IPS DF 6.9 (cell line): ENCODE data around the gene SPN.
A peak's percentile ranks its signal among the peaks of the same experiment; 100 is the strongest.
"Not testable (repeated sequence)": the region's sequence is repeated elsewhere in the genome, so short reads cannot be mapped to it uniquely, and the experiment has no call there.

ENCODE experiments used
- DNase-seq: peaks from one replicate; pipeline ENCODE4 v3.0.0-alpha.2; 2013; ENCODE audit warnings: low read depth, low spot score
- H3K27ac ChIP-seq: one replicate; pipeline ENCODE4 v1.5.1; 2013; ENCODE audit warnings: low read length, control low read depth
- H3K27me3 ChIP-seq: 2 replicates; pipeline ENCODE4 v1.6.1; 2013; ENCODE audit warnings: mild to moderate bottlenecking, low read length; ENCODE audit not compliant: control insufficient read depth, insufficient read depth
- H3K36me3 ChIP-seq: 2 replicates; pipeline ENCODE4 v1.6.1; 2013; ENCODE audit warnings: low read length; ENCODE audit not compliant: control insufficient read depth, insufficient read depth
- H3K4me1 ChIP-seq: 2 replicates; pipeline ENCODE4 v1.6.1; 2013; ENCODE audit warnings: low read length; ENCODE audit not compliant: control insufficient read depth, insufficient read depth
- H3K4me3 ChIP-seq: 2 replicates; pipeline ENCODE4 v1.5.1; 2013; ENCODE audit warnings: mild to moderate bottlenecking, low read length
- H3K9me3 ChIP-seq: 2 replicates; pipeline ENCODE4 v1.6.1; 2013; ENCODE audit warnings: low read length, inconsistent platforms; ENCODE audit not compliant: control insufficient read depth, insufficient read depth
- WGBS: extraction: QIAGEN DNeasy Blood & Tissue Kit; methylation state at CpG from one replicate; pipeline ENCODE4 v1.1.7; 2013; ENCODE audit warnings: mixed read lengths, missing lambda C conversion rate; ENCODE audit not compliant: insufficient read length, insufficient coverage; 5-methylcytosine and 5-hydroxymethylcytosine counted together

The SPN gene

GRCh38 chr16:29702269-29702668 lies 39.2 kb downstream of the SPN start:
- Histone ChIP-seq H3K27ac (no peak overlapping the region), H3K4me1 (peaks cover 2% of the 10 kb centered on the region; the same call in 1 of the 2 replicates), H3K36me3 (peaks cover 4% of the 10 kb centered on the region), H3K4me3 (no peak overlapping the region), H3K9me3 (0 out of 2 replicates have a peak, but pooled peaks cover 1% of the 10 kb centered on the region), H3K27me3 (no peaks in the 10 kb centered on the region)
- DNase-seq = no peak
- WGBS = no CpG with 5 or more reads among the region's 13 CpGs

- Histone ChIP-seq H3K36me3 (no peaks in the 10 kb centered on the region), H3K4me3 (no peak overlapping the region), H3K4me1 (peaks cover 2% of the 10 kb centered on the region; the same call in 1 of the 2 replicates), H3K27ac (no peak overlapping the region), H3K27me3 (no peaks in the 10 kb centered on the region), H3K9me3 (no peaks in the 10 kb centered on the region)
- no peak for DNase-seq
- WGBS = no CpG with 5 or more reads among the region's 2 CpGs
Measured at GRCh38 chr16:29705030-29705429, 42.0 kb downstream of the SPN start.

DNA sequence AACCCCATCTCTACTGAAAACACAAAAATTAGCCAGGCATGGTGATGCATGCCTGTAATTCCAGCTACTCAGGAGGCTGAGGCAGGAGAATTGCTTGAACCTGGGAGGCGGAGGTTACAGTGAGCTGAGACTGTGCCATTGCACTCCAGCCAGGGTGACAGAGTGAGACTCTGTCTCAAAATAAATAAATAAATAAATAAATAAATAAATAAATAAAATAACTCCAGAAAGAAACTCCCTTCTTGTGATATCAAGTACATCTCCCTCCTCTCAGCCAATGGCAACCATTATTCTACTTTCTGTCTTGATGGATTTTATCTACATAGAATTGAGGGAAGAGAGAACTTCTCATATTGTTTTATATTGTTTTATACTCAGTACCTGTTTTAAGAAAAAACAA lies 44.1 kb downstream of the SPN start:
- not testable (repeated sequence) for H3K4me1 ChIP-seq, DNase-seq, H3K27ac ChIP-seq, H3K36me3 ChIP-seq, H3K4me3 ChIP-seq, H3K27me3 ChIP-seq, H3K9me3 ChIP-seq
- WGBS = no CpG with 5 or more reads among the region's 1 CpG

DNA sequence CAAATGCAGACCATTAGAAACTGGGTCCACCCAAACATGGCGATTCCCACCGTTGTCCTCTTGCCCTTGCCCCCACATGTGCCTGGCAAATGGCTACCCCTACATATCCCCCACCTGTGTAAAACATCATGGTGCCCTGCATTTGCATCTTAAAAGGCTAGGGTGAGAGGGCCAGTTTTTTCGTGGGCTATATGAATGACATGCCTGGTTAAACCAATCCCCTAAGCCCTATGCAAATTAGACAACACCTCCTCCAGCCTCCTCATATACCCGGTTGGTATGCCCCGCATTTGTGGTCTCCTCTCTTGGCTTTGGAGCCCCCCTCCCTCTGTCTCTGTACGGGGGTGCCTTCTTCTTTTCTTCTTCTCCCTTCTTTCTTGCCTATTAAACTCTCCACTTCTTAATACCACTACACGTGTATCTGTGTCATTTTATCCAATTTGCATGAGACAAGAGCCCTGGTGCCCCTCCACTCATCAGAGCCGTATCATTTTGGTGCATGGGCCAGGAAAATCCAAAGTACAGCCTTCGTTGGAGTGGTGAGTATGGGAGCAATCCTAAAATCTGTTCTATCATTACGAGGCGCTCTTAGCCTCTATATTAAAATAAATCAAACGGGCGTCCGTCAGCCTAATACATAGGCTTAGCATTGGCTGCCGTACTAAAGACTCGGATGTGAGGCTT lies 46.0 kb downstream of the SPN start:
- H3K4me3 ChIP-seq = peak overlapping the region; percentile 64

DNA sequence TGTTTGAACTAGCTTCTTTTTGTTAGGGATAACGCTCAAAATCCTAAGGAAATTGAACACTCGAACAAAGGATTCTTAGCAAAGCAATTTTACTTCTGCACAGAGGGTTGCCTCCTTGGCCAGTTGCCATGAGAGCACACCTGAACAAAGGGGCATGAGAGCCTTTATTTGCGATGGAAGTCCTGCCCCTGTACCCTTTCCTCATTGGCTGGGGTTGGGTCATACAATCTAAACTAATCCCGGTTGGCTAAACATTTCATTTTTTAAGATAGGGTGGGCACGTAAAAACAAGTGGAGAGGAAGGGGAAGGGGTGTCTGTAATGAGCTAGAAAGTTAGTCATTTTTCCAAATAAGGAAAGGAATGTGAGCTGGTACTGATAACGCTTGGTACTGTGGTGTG lies 46.6 kb downstream of the SPN start:
- not testable (repeated sequence) for H3K27me3 ChIP-seq, DNase-seq, H3K36me3 ChIP-seq, H3K9me3 ChIP-seq, H3K4me1 ChIP-seq
- no CpG with 5 or more reads among the region's 6 CpGs for WGBS
- Histone ChIP-seq H3K4me3 (peak overlapping the region; percentile 64), H3K27ac (peak overlapping the region; percentile 84)

More for the DNA sequence above, 46.0 kb downstream of the SPN start:
- Histone ChIP-seq H3K9me3 (no peaks in the 10 kb centered on the region), H3K36me3 (no peaks in the 10 kb centered on the region; the same call in 1 of the 2 replicates), H3K27ac (peak overlapping the region; percentile 84), H3K4me1 (peaks cover 1% of the 10 kb centered on the region; the same call in 1 of the 2 replicates), H3K27me3 (no peaks in the 10 kb centered on the region)
- peak; percentile 94 for DNase-seq
- WGBS = no CpG with 5 or more reads among the region's 16 CpGs

GRCh38 chr16:29710227-29711219 lies 47.5 kb downstream of the SPN start:
- Histone ChIP-seq H3K4me1 (peaks cover 1% of the 10 kb centered on the region; the same call in 1 of the 2 replicates), H3K36me3 (no peaks in the 10 kb centered on the region; the same call in 1 of the 2 replicates), H3K4me3 (peak overlapping the region; percentile 64; the same call in 1 of the 2 replicates), H3K27me3 (no peaks in the 10 kb centered on the region), H3K9me3 (no peaks in the 10 kb centered on the region), H3K27ac (peak overlapping the region; percentile 74)
- WGBS = no CpG with 5 or more reads among the region's 17 CpGs
- no peak for DNase-seq

- no peaks in the 10 kb centered on the region for H3K9me3 ChIP-seq
- DNase-seq = no peak
- no CpG with 5 or more reads among the region's 4 CpGs for WGBS
- no peak overlapping the region for H3K27ac ChIP-seq
- peaks cover 4% of the 10 kb centered on the region; the same call in 1 of the 2 replicates for H3K36me3 ChIP-seq
- no peak overlapping the region for H3K4me3 ChIP-seq
- H3K4me1 ChIP-seq = peaks cover 1% of the 10 kb centered on the region; the same call in 1 of the 2 replicates
- H3K27me3 ChIP-seq = no peaks in the 10 kb centered on the region
Measured at GRCh38 chr16:29712809-29713208, 49.8 kb downstream of the SPN start.

- WGBS = no CpG with 5 or more reads among the region's 2 CpGs
- Histone ChIP-seq H3K27ac (no peak overlapping the region), H3K9me3 (no peaks in the 10 kb centered on the region), H3K4me3 (no peak overlapping the region), H3K4me1 (0 out of 2 replicates have a peak, but pooled peaks cover 2% of the 10 kb centered on the region), H3K36me3 (peaks cover 4% of the 10 kb centered on the region; the same call in 1 of the 2 replicates), H3K27me3 (no peaks in the 10 kb centered on the region)
- no peak for DNase-seq
Measured at GRCh38 chr16:29714396-29714795, 51.3 kb downstream of the SPN start.

- Histone ChIP-seq H3K36me3 (peaks cover 4% of the 10 kb centered on the region; the same call in 1 of the 2 replicates), H3K4me1 (0 out of 2 replicates have a peak, but pooled peaks cover 2% of the 10 kb centered on the region), H3K4me3 (no peak overlapping the region), H3K27me3 (no peaks in the 10 kb centered on the region), H3K27ac (no peak overlapping the region), H3K9me3 (no peaks in the 10 kb centered on the region)
- no CpG with 5 or more reads among the region's 1 CpG for WGBS
- DNase-seq = no peak
Measured at GRCh38 chr16:29714972-29715371, 51.9 kb downstream of the SPN start.

GRCh38 chr16:29717113-29717512 lies 54.1 kb downstream of the SPN start:
- Histone ChIP-seq H3K9me3 (no peaks in the 10 kb centered on the region), H3K4me1 (0 out of 2 replicates have a peak, but pooled peaks cover 1% of the 10 kb centered on the region), H3K4me3 (no peak overlapping the region), H3K36me3 (peaks cover 4% of the 10 kb centered on the region; the same call in 1 of the 2 replicates), H3K27me3 (no peaks in the 10 kb centered on the region), H3K27ac (no peak overlapping the region)
- no CpG with 5 or more reads among the region's 7 CpGs for WGBS
- DNase-seq = no peak
